ENCODE measurements around the gene CDSN.

Gene CDSN

GRCh38 chr6:31092769-31093505 lies 27.3 kb downstream of the CDSN start:
- Histone ChIP-seq H3K9ac (ENCODE audit: low read depth, low read length) (no peak overlapping the region), H3K9me3 (ENCODE audit: control insufficient read depth, insufficient read depth, low read length) (no peaks in the 10 kb centered on the region), H3K36me3 (ENCODE audit: insufficient read depth, low read length) (no peaks in the 10 kb centered on the region), H3K4me1 (ENCODE audit: insufficient read depth, low read length) (peaks cover 7% of the 10 kb centered on the region; the same call in 1 of the 2 replicates)

GRCh38 chr6:31092238-31092637 lies 28.0 kb downstream of the CDSN start:
- Histone ChIP-seq H3K9me3 (ENCODE audit: control insufficient read depth, insufficient read depth, low read length) (no peaks in the 10 kb centered on the region), H3K36me3 (ENCODE audit: insufficient read depth, low read length) (no peaks in the 10 kb centered on the region), H3K9ac (ENCODE audit: low read depth, low read length) (no peak overlapping the region), H3K4me1 (ENCODE audit: insufficient read depth, low read length) (peaks cover 9% of the 10 kb centered on the region)

GRCh38 chr6:31091680-31092079 lies 28.6 kb downstream of the CDSN start:
- H3K9ac ChIP-seq (ENCODE audit: low read depth, low read length), result no peak overlapping the region
- peaks cover 14% of the 10 kb centered on the region for H3K4me1 ChIP-seq (ENCODE audit: insufficient read depth, low read length)
- no peaks in the 10 kb centered on the region for H3K36me3 ChIP-seq (ENCODE audit: insufficient read depth, low read length)
- H3K9me3 ChIP-seq (ENCODE audit: control insufficient read depth, insufficient read depth, low read length), result no peaks in the 10 kb centered on the region

GRCh38 chr6:31090973-31091364 lies 29.3 kb downstream of the CDSN start:
- peaks cover 14% of the 10 kb centered on the region for H3K4me1 ChIP-seq (ENCODE audit: insufficient read depth, low read length)
- H3K9me3 ChIP-seq (ENCODE audit: control insufficient read depth, insufficient read depth, low read length), result no peaks in the 10 kb centered on the region

GRCh38 chr6:31090275-31090972 lies 29.8 kb downstream of the CDSN start:
- Histone ChIP-seq H3K9ac (ENCODE audit: low read depth, low read length) (no peak overlapping the region), H3K36me3 (ENCODE audit: insufficient read depth, low read length) (no peaks in the 10 kb centered on the region)

More at GRCh38 chr6:31090973-31091364, 29.3 kb downstream of the CDSN start:
- Histone ChIP-seq H3K36me3 (ENCODE audit: insufficient read depth, low read length) (no peaks in the 10 kb centered on the region), H3K9ac (ENCODE audit: low read depth, low read length) (no peak overlapping the region)

GRCh38 chr6:31087494-31088089 lies 32.7 kb downstream of the CDSN start:
- H3K36me3 ChIP-seq (ENCODE audit: insufficient read depth, low read length), result no peaks in the 10 kb centered on the region
- H3K4me1 ChIP-seq (ENCODE audit: insufficient read depth, low read length), result peaks cover 10% of the 10 kb centered on the region
- H3K9ac ChIP-seq (ENCODE audit: low read depth, low read length), result no peak overlapping the region

More at GRCh38 chr6:31090275-31090972, 29.8 kb downstream of the CDSN start:
- Histone ChIP-seq H3K9me3 (ENCODE audit: control insufficient read depth, insufficient read depth, low read length) (no peaks in the 10 kb centered on the region), H3K4me1 (ENCODE audit: insufficient read depth, low read length) (peaks cover 14% of the 10 kb centered on the region)

GRCh38 chr6:31086788-31087440 lies 33.3 kb downstream of the CDSN start:
- Histone ChIP-seq H3K36me3 (ENCODE audit: insufficient read depth, low read length) (no peaks in the 10 kb centered on the region), H3K9me3 (ENCODE audit: control insufficient read depth, insufficient read depth, low read length) (no peaks in the 10 kb centered on the region), H3K9ac (ENCODE audit: low read depth, low read length) (no peak overlapping the region), H3K4me1 (ENCODE audit: insufficient read depth, low read length) (peaks cover 10% of the 10 kb centered on the region)

More at GRCh38 chr6:31087494-31088089, 32.7 kb downstream of the CDSN start:
- no peaks in the 10 kb centered on the region for H3K9me3 ChIP-seq (ENCODE audit: control insufficient read depth, insufficient read depth, low read length)

- Histone ChIP-seq H3K4me1 (ENCODE audit: insufficient read depth, low read length) (peaks cover 14% of the 10 kb centered on the region), H3K36me3 (ENCODE audit: insufficient read depth, low read length) (no peaks in the 10 kb centered on the region), H3K9ac (ENCODE audit: low read depth, low read length) (no peak overlapping the region), H3K9me3 (ENCODE audit: control insufficient read depth, insufficient read depth, low read length) (no peaks in the 10 kb centered on the region)
Observed at GRCh38 chr6:31083742-31084354, 36.4 kb downstream of the CDSN start.

- no peaks in the 10 kb centered on the region for H3K9me3 ChIP-seq (ENCODE audit: control insufficient read depth, insufficient read depth, low read length)
- H3K9ac ChIP-seq (ENCODE audit: low read depth, low read length), result no peak overlapping the region
- no peaks in the 10 kb centered on the region for H3K36me3 ChIP-seq (ENCODE audit: insufficient read depth, low read length)
- peaks cover 9% of the 10 kb centered on the region for H3K4me1 ChIP-seq (ENCODE audit: insufficient read depth, low read length)
Observed at GRCh38 chr6:31081872-31082271, 38.4 kb downstream of the CDSN start.

- Histone ChIP-seq H3K36me3 (ENCODE audit: insufficient read depth, low read length) (no peaks in the 10 kb centered on the region), H3K9ac (ENCODE audit: low read depth, low read length) (no peak overlapping the region), H3K4me1 (ENCODE audit: insufficient read depth, low read length) (peaks cover 7% of the 10 kb centered on the region; the same call in 1 of the 2 replicates), H3K9me3 (ENCODE audit: control insufficient read depth, insufficient read depth, low read length) (no peaks in the 10 kb centered on the region)
Observed at GRCh38 chr6:31079656-31080261, 40.5 kb downstream of the CDSN start.

GRCh38 chr6:31076611-31077010 lies 43.6 kb downstream of the CDSN start:
- no peak overlapping the region for H3K9ac ChIP-seq (ENCODE audit: low read depth, low read length)
- peaks cover 4% of the 10 kb centered on the region; the same call in 1 of the 2 replicates for H3K4me1 ChIP-seq (ENCODE audit: insufficient read depth, low read length)
- H3K9me3 ChIP-seq (ENCODE audit: control insufficient read depth, insufficient read depth, low read length), result no peaks in the 10 kb centered on the region
- H3K36me3 ChIP-seq (ENCODE audit: insufficient read depth, low read length), result no peaks in the 10 kb centered on the region

GRCh38 chr6:31075528-31075927 lies 44.7 kb downstream of the CDSN start:
- H3K9ac ChIP-seq (ENCODE audit: low read depth, low read length), result no peak overlapping the region
- H3K4me1 ChIP-seq (ENCODE audit: insufficient read depth, low read length), result peaks cover 9% of the 10 kb centered on the region; the same call in 1 of the 2 replicates
- no peaks in the 10 kb centered on the region for H3K9me3 ChIP-seq (ENCODE audit: control insufficient read depth, insufficient read depth, low read length)

GRCh38 chr6:31074401-31074800 lies 45.8 kb downstream of the CDSN start:
- no peak overlapping the region for H3K9ac ChIP-seq (ENCODE audit: low read depth, low read length)
- H3K36me3 ChIP-seq (ENCODE audit: insufficient read depth, low read length), result no peaks in the 10 kb centered on the region
- H3K9me3 ChIP-seq (ENCODE audit: control insufficient read depth, insufficient read depth, low read length), result no peaks in the 10 kb centered on the region
- peaks cover 10% of the 10 kb centered on the region; the same call in 1 of the 2 replicates for H3K4me1 ChIP-seq (ENCODE audit: insufficient read depth, low read length)

More at GRCh38 chr6:31075528-31075927, 44.7 kb downstream of the CDSN start:
- H3K36me3 ChIP-seq (ENCODE audit: insufficient read depth, low read length), result no peaks in the 10 kb centered on the region
